SK-N-SH (cell line): Measurements from ENCODE around the gene SERINC1. TPM values are rescaled to one million over a fixed set of nuclear protein-coding genes. Genes with fewer than 3 reads are reported as not detected.

ENCODE experiments used
- CTCF ChIA-PET: fragments of 300-600, 350-600 bp; formaldehyde crosslinking; extraction: SDS; loops from one replicate; lab custom pipeline; 2021; lab: Yijun Ruan, JAX
- POLR2A ChIA-PET: fragments of 350-600 bp; sonication (Branson Sonifier 250); formaldehyde crosslinking; extraction: SDS; loops from one replicate; lab custom pipeline; 2020; ENCODE audit warnings: antibody characterized with exemption, inconsistent platforms; lab: Yijun Ruan, JAX
- DNase-seq: peaks from one replicate; pipeline ENCODE4 v3.0.0; 2012
- H2AFZ ChIP-seq: fragments of 200-600 bp; sonication (generic); 2 replicates; pipeline ENCODE4 v1.8.1; 2016; ENCODE audit warnings: antibody characterized with exemption, mild to moderate bottlenecking, low read depth
- H3F3A ChIP-seq: fragments of 200-600 bp; sonication (generic); replicated peaks from 2 replicates; pipeline ENCODE3; 2016; ENCODE audit warnings: antibody characterized with exemption, mild to moderate bottlenecking; ENCODE audit not compliant: insufficient read depth
- H3K27ac ChIP-seq, 2 experiments: fragments of 200-500 bp in 1 of 2; fragments of 200-600 bp in 1 of 2; sonication (Bioruptor generic) in 1 of 2; sonication (generic), shearing (Covaris generic) in 1 of 2; 2 replicates each; pipeline versions ENCODE4 v1.5.1 to v1.6.1; 2014 to 2016; ENCODE audit warnings: low read depth in 2 of 2, inconsistent platforms in 1 of 2, low read length in 1 of 2, mild to moderate bottlenecking in 1 of 2, mixed read lengths in 1 of 2
- H3K27me3 ChIP-seq: fragments of 200-600 bp; sonication (generic), shearing (Covaris generic); 2 replicates; pipeline ENCODE4 v1.6.1; 2016; ENCODE audit warnings: mixed run types; ENCODE audit not compliant: insufficient read depth
- H3K36me3 ChIP-seq, 2 experiments: fragments of 200-500 bp in 1 of 2; fragments of 200-600 bp in 1 of 2; sonication (Bioruptor generic) in 1 of 2; sonication (generic) in 1 of 2; replicated peaks in 1 of 2; 2 replicates each; pipeline versions ENCODE3 to v1.5.1; 2014 to 2016; ENCODE audit warnings: low read length in 1 of 2, mild to moderate bottlenecking in 1 of 2; ENCODE audit not compliant: insufficient read depth in 2 of 2, control insufficient read depth in 1 of 2
- H3K4me1 ChIP-seq, 2 experiments: fragments of 200-500 bp in 1 of 2; fragments of 200-600 bp in 1 of 2; sonication (Bioruptor generic) in 1 of 2; sonication (generic), shearing (Covaris generic) in 1 of 2; 2 replicates each; pipeline versions ENCODE4 v1.5.1 to v1.6.1; 2014 to 2016; ENCODE audit warnings: low read depth in 1 of 2, low read length in 1 of 2, mixed run types in 1 of 2; ENCODE audit not compliant: insufficient read depth in 2 of 2, control insufficient read depth in 1 of 2
- H3K4me2 ChIP-seq: fragments of 200-600 bp; sonication (generic), shearing (Covaris generic); 2 replicates; pipeline ENCODE4 v1.6.1; 2017; ENCODE audit warnings: mixed run types
- H3K4me3 ChIP-seq, 2 experiments: fragments of 200-500 bp in 1 of 2; fragments of 200-600 bp in 1 of 2; sonication (Bioruptor generic) in 1 of 2; sonication (generic), shearing (Covaris generic) in 1 of 2; 2 replicates each; pipeline versions ENCODE4 v1.5.1 to v1.8.1; 2014 to 2016; ENCODE audit warnings: low read depth in 2 of 2, inconsistent platforms in 1 of 2, low read length in 1 of 2, mild to moderate bottlenecking in 1 of 2, mixed read lengths in 1 of 2, moderate library complexity in 1 of 2
- H3K79me2 ChIP-seq: fragments of 200-600 bp; sonication (generic); 2 replicates; pipeline ENCODE4 v1.8.1; 2017; ENCODE audit warnings: mild to moderate bottlenecking; ENCODE audit not compliant: insufficient read depth
- H3K9ac ChIP-seq: fragments of 200-600 bp; sonication (generic); 2 replicates; pipeline ENCODE4 v1.6.1; 2017; ENCODE audit warnings: mixed run types
- H3K9me2 ChIP-seq: fragments of 200-600 bp; sonication (generic); 2 replicates; pipeline ENCODE4 v1.6.1; 2017; ENCODE audit warnings: mixed run types
- H3K9me3 ChIP-seq: fragments of 200-600 bp; sonication (generic); 2 replicates; pipeline ENCODE4 v1.6.1; 2017; ENCODE audit warnings: mixed run types, mild to moderate bottlenecking, moderate library complexity
- H4K20me1 ChIP-seq: fragments of 200-600 bp; sonication (generic); 2 replicates; pipeline ENCODE4 v1.6.1; 2017; ENCODE audit warnings: mild to moderate bottlenecking, mixed run types; ENCODE audit not compliant: insufficient read depth
- CHD2 ChIP-seq: fragments of 150-350 bp; IDR thresholded peaks from 2 replicates; pipeline ENCODE4 v1.6.1; 2018; ENCODE audit warnings: low read length; ENCODE audit not compliant: partially characterized antibody
- ELF1 ChIP-seq: IDR thresholded peaks from 2 replicates; pipeline ENCODE4 v1.4.0; 2012
- FOSL2 ChIP-seq: IDR thresholded peaks from 2 replicates; pipeline ENCODE4 v1.4.0; 2012; ENCODE audit warnings: low read depth, mild to moderate bottlenecking, moderate library complexity, borderline replicate concordance
- JUND ChIP-seq: IDR thresholded peaks from 2 replicates; pipeline ENCODE4 v1.4.0; 2012
- MEF2A ChIP-seq: IDR thresholded peaks from 2 replicates; pipeline ENCODE4 v1.4.0; 2012; ENCODE audit warnings: low read depth, borderline replicate concordance
- MXI1 ChIP-seq: IDR thresholded peaks from 2 replicates; pipeline ENCODE4 v1.6.1; 2012; ENCODE audit warnings: mild to moderate bottlenecking, low read depth, low read length, improper control_type of control experiment
- POLR2AphosphoS5 ChIP-seq: IDR thresholded peaks from 2 replicates; pipeline ENCODE4 v1.6.1; 2012; ENCODE audit warnings: low read depth, low read length
- RXRA ChIP-seq: IDR thresholded peaks from 2 replicates; pipeline ENCODE4 v1.4.0; 2012; ENCODE audit warnings: low read depth, mild to moderate bottlenecking, borderline replicate concordance
- YY1 ChIP-seq: IDR thresholded peaks from 2 replicates; pipeline ENCODE4 v1.4.0; 2012; ENCODE audit warnings: low read depth, mild to moderate bottlenecking
- WGBS: methylation state at CpG from one replicate; pipeline ENCODE4 v1.1.6; 2017; ENCODE audit warnings: low lambda C conversion rate; 5-methylcytosine and 5-hydroxymethylcytosine counted together
- polyA plus RNA-seq, 3 experiments: library from polyadenylated mRNA; depleted of rRNA; stranded (reverse); fragments of >200 nt; gene quantifications; 2 replicates each; pipeline ENCODE4 v1.2.3, GENCODE V29; 2012
- TF ChIP-seq, protein P1 (sequence below): IDR thresholded peaks from 2 replicates; pipeline ENCODE4 v1.4.0; 2012; ENCODE audit warnings: low read depth, borderline replicate concordance
- TF ChIP-seq, protein P2 (sequence below): IDR thresholded peaks from 2 replicates; pipeline ENCODE4 v1.4.0; 2012; ENCODE audit warnings: low read depth
- TF ChIP-seq, protein P3 (sequence below): IDR thresholded peaks from 2 replicates; pipeline ENCODE4 v1.4.0; 2012; ENCODE audit warnings: low read depth, borderline replicate concordance
- TF ChIP-seq, protein P4 (sequence below): fragments of 200-600 bp; sonication (generic); IDR thresholded peaks from 2 replicates; pipeline ENCODE4 v1.6.1; 2017; ENCODE audit warnings: antibody characterized with exemption, mild to moderate bottlenecking, moderate library complexity
- TF ChIP-seq, protein P5 (sequence below): IDR thresholded peaks from 2 replicates; pipeline ENCODE4 v1.6.1; 2012; ENCODE audit warnings: mild to moderate bottlenecking, low read depth, low read length, moderate library complexity
- TF ChIP-seq, protein P6 (sequence below): fragments of 150-350 bp; IDR thresholded peaks from 2 replicates; pipeline ENCODE4 v1.6.1; 2017; ENCODE audit warnings: antibody characterized with exemption, low read length, low read depth, borderline replicate concordance

SERINC1 gene
- polyA plus RNA-seq, 1 of the 3 experiments (the other 2 are of a cell fraction), result 55.2 TPM

DNA sequence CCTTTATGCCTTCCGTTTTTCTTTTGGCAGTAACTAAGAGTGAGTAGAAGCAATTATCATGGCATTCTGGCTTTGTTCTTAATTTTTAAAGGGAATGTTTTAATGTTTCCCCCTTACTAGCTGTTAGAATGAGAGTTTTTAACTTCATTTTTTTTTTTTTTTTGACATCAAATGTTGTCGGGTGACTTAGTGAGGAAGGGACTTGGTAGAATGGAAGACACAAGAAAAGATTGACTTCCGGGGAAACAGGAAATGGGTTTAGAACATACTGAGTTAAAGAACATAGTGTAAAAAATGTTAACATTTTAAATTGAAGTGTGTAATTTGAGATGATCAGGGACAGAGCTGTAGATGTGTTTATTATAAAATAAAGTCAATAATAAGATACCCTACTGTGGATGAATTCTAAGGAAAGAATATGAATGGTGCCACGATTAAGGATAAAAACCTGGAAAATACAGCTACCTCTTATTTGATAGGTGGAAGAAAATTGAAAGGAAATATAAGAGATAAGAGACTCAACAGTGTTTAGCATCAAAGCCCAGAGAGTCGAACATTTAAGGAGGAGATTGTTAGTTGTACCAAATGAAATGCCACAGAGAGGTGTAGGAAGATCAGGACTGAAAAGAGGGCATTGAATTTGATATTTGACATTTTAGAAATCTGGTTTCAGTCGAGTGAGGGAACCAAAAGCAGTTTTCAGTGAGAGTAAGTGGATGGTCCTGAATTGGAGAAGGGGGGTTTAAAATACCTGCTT is 62.7 kb downstream of the SERINC1 start:
- no peak overlapping the region for H3K4me2 ChIP-seq
- TF ChIP-seq POLR2AphosphoS5, result no peak
- TF ChIP-seq, protein P1, sequence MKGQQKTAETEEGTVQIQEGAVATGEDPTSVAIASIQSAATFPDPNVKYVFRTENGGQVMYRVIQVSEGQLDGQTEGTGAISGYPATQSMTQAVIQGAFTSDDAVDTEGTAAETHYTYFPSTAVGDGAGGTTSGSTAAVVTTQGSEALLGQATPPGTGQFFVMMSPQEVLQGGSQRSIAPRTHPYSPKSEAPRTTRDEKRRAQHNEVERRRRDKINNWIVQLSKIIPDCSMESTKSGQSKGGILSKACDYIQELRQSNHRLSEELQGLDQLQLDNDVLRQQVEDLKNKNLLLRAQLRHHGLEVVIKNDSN, result no peak
- TF ChIP-seq FOSL2, result no peak
- TF ChIP-seq, protein P2, sequence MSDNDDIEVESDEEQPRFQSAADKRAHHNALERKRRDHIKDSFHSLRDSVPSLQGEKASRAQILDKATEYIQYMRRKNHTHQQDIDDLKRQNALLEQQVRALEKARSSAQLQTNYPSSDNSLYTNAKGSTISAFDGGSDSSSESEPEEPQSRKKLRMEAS, result no peak
- no peak for TF ChIP-seq JUND
- no peak for TF ChIP-seq CHD2
- TF ChIP-seq YY1, result no peak
- TF ChIP-seq, protein P3, sequence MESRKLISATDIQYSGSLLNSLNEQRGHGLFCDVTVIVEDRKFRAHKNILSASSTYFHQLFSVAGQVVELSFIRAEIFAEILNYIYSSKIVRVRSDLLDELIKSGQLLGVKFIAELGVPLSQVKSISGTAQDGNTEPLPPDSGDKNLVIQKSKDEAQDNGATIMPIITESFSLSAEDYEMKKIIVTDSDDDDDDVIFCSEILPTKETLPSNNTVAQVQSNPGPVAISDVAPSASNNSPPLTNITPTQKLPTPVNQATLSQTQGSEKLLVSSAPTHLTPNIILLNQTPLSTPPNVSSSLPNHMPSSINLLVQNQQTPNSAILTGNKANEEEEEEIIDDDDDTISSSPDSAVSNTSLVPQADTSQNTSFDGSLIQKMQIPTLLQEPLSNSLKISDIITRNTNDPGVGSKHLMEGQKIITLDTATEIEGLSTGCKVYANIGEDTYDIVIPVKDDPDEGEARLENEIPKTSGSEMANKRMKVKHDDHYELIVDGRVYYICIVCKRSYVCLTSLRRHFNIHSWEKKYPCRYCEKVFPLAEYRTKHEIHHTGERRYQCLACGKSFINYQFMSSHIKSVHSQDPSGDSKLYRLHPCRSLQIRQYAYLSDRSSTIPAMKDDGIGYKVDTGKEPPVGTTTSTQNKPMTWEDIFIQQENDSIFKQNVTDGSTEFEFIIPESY, result no peak
- no peak for TF ChIP-seq RXRA
- no peak for TF ChIP-seq ELF1
- no peak for TF ChIP-seq MEF2A
- no peak for TF ChIP-seq MXI1
- TF ChIP-seq, protein P4, sequence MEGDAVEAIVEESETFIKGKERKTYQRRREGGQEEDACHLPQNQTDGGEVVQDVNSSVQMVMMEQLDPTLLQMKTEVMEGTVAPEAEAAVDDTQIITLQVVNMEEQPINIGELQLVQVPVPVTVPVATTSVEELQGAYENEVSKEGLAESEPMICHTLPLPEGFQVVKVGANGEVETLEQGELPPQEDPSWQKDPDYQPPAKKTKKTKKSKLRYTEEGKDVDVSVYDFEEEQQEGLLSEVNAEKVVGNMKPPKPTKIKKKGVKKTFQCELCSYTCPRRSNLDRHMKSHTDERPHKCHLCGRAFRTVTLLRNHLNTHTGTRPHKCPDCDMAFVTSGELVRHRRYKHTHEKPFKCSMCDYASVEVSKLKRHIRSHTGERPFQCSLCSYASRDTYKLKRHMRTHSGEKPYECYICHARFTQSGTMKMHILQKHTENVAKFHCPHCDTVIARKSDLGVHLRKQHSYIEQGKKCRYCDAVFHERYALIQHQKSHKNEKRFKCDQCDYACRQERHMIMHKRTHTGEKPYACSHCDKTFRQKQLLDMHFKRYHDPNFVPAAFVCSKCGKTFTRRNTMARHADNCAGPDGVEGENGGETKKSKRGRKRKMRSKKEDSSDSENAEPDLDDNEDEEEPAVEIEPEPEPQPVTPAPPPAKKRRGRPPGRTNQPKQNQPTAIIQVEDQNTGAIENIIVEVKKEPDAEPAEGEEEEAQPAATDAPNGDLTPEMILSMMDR, result no peak
- TF ChIP-seq, protein P5, sequence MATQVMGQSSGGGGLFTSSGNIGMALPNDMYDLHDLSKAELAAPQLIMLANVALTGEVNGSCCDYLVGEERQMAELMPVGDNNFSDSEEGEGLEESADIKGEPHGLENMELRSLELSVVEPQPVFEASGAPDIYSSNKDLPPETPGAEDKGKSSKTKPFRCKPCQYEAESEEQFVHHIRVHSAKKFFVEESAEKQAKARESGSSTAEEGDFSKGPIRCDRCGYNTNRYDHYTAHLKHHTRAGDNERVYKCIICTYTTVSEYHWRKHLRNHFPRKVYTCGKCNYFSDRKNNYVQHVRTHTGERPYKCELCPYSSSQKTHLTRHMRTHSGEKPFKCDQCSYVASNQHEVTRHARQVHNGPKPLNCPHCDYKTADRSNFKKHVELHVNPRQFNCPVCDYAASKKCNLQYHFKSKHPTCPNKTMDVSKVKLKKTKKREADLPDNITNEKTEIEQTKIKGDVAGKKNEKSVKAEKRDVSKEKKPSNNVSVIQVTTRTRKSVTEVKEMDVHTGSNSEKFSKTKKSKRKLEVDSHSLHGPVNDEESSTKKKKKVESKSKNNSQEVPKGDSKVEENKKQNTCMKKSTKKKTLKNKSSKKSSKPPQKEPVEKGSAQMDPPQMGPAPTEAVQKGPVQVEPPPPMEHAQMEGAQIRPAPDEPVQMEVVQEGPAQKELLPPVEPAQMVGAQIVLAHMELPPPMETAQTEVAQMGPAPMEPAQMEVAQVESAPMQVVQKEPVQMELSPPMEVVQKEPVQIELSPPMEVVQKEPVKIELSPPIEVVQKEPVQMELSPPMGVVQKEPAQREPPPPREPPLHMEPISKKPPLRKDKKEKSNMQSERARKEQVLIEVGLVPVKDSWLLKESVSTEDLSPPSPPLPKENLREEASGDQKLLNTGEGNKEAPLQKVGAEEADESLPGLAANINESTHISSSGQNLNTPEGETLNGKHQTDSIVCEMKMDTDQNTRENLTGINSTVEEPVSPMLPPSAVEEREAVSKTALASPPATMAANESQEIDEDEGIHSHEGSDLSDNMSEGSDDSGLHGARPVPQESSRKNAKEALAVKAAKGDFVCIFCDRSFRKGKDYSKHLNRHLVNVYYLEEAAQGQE, result no peak
- TF ChIP-seq, protein P6, sequence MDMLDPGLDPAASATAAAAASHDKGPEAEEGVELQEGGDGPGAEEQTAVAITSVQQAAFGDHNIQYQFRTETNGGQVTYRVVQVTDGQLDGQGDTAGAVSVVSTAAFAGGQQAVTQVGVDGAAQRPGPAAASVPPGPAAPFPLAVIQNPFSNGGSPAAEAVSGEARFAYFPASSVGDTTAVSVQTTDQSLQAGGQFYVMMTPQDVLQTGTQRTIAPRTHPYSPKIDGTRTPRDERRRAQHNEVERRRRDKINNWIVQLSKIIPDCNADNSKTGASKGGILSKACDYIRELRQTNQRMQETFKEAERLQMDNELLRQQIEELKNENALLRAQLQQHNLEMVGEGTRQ, result no peak
- H3K36me3 ChIP-seq, result peaks cover 16 to 18% of the 10 kb centered on the region in 2 experiments
- WGBS, result 95% methylated on average over 6 of the region's 6 CpGs
- H3K27ac ChIP-seq, result no peak overlapping the region
- H3F3A ChIP-seq, result no peaks in the 10 kb centered on the region
- no peak overlapping the region for H3K4me3 ChIP-seq
- H3K79me2 ChIP-seq, result peaks cover 83% of the 10 kb centered on the region
- no peaks in the 10 kb centered on the region for H3K9me2 ChIP-seq
- H2AFZ ChIP-seq, result no peak overlapping the region
- CTCF ChIA-PET, result interaction anchor here (1.0 to 1.3 kb wide), 3 partner anchors 9 to 83 kb away, joined by 3 to 4 read pairs (median 3); no protein-coding TSS in a partner anchor
- H3K27me3 ChIP-seq, result no peaks in the 10 kb centered on the region
- POLR2A ChIA-PET, result no interaction called here
- no peak for DNase-seq
- no peaks in the 10 kb centered on the region for H3K9me3 ChIP-seq
- H4K20me1 ChIP-seq, result no peaks in the 10 kb centered on the region; the same call in 1 of the 2 replicates
- H3K9ac ChIP-seq, result no peak overlapping the region
- peaks cover 0 to 3% of the 10 kb centered on the region in 2 experiments; a peak in 2 of 4 replicates for H3K4me1 ChIP-seq
